AG10803 (cell line): ENCODE data around the gene RNF115.

Experiments
- DNase-seq: peaks from one replicate; pipeline ENCODE4 v3.0.0; 2010; ENCODE audit warnings: low read depth
- H3K4me3 ChIP-seq: 2 replicates; pipeline ENCODE4 v1.5.1; 2011; ENCODE audit warnings: mild to moderate bottlenecking, low read length, control low read depth
- TF ChIP-seq, protein P1 (sequence below): conservative IDR thresholded peaks from 2 replicates; pipeline ENCODE4 v1.5.1; 2011; ENCODE audit warnings: mild to moderate bottlenecking, low read length, control low read depth, inconsistent platforms

Gene RNF115

DNA sequence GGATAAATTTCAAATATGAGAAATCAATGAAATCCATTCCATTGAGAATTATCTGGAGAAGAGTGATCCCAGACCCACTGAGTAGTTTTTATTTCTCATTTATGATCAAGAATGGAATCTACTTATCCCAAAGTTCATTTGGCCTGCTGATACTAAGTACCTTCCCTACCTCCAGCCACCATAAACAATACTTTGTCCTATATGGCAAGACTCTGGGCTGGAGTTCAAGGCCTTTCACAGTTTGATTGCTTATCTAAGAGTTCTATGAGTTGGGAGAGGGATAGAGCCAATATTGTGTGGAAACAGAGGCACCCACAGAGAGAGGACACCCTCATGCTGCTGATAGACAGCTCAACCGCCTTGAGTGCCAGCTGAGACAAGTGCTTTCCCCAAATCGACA is 121.8 kb downstream of the RNF115 start:
- DNase-seq: no peak
- TF ChIP-seq, protein P1, sequence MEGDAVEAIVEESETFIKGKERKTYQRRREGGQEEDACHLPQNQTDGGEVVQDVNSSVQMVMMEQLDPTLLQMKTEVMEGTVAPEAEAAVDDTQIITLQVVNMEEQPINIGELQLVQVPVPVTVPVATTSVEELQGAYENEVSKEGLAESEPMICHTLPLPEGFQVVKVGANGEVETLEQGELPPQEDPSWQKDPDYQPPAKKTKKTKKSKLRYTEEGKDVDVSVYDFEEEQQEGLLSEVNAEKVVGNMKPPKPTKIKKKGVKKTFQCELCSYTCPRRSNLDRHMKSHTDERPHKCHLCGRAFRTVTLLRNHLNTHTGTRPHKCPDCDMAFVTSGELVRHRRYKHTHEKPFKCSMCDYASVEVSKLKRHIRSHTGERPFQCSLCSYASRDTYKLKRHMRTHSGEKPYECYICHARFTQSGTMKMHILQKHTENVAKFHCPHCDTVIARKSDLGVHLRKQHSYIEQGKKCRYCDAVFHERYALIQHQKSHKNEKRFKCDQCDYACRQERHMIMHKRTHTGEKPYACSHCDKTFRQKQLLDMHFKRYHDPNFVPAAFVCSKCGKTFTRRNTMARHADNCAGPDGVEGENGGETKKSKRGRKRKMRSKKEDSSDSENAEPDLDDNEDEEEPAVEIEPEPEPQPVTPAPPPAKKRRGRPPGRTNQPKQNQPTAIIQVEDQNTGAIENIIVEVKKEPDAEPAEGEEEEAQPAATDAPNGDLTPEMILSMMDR: no peak
- H3K4me3 ChIP-seq: no peak overlapping the region

DNA sequence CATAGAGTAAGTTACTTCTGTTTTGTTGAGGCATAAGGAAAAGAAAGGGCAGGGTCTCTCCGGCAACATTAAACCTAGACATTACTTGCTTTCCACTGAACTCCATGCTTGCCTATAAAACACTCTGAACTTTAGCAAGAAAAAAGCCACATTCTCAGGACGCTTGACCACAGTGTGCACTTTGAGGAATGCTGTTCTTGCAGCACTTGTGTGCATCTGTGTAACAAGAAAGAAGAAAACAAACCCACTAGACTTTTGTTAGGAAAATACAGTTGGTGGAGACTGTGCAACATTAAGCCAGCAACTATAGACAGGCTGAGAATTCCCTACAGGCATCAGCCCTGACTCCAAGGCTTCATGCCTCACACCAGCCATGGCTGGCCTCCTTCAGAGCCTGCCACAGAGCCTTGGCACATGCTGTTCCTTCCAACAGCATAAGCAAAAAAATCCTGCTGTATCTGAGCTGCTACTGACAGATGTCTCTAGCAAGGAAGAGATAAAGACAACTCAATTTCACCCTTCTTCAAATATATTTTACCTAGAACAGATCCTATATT is 122.5 kb downstream of the RNF115 start:
- peak; percentile 51 for DNase-seq
- TF ChIP-seq, protein P1: no peak
- H3K4me3 ChIP-seq: no peak overlapping the region

DNA sequence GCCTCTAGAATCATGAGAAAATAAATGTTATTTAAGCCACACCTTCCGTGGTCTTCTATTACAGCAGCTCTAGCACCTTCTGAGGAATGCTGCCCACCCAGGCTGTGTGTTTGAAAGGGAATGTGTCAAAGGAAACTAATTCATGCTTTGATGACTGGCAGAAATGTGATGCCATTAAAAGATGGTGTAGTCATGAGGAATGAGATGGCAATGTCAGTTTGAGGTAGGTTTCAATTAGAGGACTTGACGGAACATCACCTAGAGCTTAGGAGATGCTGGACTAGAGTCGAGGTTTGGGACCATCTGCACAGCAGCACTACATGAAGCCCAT is 127.3 kb downstream of the RNF115 start:
- TF ChIP-seq, protein P1: no peak
- DNase-seq: no peak
- no peak overlapping the region for H3K4me3 ChIP-seq

DNA sequence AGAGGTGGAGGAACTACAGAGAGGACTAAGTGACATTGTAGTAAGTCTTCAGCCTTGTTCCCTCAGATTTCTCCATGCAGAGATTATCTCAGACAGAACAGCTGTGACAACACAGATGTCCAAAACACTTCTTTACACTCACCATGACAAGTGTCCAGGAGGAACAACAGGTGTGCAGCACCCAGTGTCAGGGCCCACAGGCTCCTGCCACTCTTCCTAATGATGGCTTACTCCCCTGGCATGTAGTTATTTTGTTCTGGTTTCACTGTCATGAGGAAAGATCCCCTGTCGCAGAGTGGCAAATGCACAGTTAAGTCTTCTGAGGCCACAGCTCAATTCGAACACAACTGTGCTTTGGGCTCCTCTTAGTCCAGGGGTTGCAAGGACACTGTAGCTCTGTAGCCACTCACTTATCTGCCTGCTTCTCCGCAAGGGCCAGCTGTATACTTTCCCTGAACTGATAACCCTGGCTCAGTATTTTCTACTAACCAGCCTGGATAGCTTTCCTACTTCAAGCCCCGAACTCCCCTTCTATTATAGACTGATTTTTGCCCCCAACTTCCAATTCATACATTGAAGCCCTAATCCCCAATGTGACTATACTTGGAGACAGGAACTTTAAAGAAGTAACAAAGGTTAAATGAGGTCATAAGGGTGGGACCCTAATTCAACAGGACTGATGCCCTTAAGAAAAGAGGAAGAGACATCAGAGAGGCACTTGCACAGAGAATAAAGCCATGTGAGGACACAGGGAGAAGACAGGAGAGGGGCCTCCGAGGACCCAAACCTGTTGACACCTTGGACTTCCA is 127.9 kb downstream of the RNF115 start:
- no peak for DNase-seq
- TF ChIP-seq, protein P1: no peak
- H3K4me3 ChIP-seq: no peak overlapping the region

DNA sequence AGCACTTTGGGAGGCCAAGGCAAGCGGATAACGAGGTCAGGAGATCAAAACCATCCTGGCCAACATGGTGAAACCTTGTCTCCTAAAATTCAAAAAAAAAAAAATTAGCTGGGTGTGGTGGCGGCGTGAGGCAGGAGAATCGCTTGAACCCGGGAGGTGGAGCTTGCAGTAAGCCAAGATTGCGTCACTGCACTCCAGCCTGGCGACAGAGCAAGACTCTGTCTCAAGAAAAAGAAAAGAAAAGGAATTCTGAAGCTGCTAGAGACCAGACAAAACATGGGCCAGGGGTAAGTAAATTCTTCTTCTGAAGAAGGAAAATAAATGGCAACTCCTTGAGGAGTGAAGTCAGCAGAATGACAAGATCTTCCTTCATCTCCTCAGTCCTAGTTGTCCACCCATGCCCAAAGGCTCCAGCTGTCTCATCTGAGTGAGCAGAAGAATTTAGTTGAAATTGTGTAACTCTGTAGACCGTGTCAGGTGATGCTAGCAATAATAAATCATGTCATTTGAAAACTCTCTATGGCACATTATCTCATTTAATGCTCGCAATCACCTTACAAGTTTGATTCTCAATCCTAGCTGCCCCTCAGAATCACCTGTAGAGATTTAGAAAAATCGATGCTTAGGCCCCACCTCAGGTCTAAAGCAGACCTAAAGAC is 131.0 kb downstream of the RNF115 start:
- TF ChIP-seq, protein P1: no peak
- DNase-seq: no peak
- H3K4me3 ChIP-seq: no peak overlapping the region

DNA sequence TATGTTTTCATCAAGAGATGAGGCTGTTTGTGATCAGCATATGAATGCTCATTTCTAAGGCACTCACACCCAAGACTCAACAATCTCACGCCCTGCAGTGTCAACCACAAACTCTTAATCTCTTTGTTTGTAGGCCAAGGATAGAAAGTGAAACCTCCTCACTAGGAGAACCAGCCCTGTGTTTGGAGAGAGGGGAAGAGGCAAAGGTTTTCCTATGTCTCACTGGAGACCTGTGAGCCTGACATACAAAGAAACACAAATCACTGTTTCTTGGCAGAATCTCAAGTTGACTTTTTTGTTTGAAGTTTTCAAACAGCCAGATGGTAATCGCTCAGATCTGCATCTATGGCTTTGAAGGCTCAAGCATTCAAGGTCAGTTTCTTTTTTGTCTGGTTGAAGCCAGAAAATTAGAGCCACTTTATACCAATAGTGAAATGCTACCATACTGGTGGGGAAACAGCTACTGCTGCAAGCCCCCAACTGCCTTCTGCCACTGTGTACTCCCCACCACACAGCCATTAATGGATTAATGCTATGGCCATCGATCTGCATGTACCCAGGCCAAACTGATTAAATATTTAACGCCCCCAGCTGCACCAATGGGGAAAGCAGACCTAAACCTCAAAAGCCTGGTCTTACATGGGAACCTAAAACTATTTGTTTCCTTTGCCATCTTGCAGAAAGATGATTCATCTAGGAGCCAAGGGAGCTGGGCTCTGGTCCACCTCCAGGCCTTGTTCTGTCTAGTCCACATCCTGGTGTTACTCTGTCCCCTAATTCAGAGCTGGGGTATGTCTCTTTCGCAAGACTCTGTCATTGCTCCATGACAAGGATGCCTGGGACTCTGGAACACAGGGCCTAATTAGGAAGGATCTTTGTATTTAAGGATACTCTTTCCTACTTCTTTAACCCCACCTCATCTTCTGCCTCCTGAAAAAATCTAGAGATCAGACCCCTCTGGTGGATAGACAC is 133.0 kb downstream of the RNF115 start:
- TF ChIP-seq, protein P1: 0 out of 2 replicates have a peak, but pooled peaks have one; percentile 11
- peak; percentile 93 for DNase-seq
- no peak overlapping the region for H3K4me3 ChIP-seq
